HG03565 (cell line): ENCODE results near the gene RIMBP2.
"Not testable (repeated sequence)": the region's sequence is repeated elsewhere in the genome, so short reads cannot be mapped to it uniquely, and the experiment has no call there.

Source experiments
- ATAC-seq: cut with Tn5 transposase; IDR thresholded peaks from one replicate; pipeline ENCODE4 v1.9.1; 2021; ENCODE audit warnings: mild to moderate bottlenecking, moderate library complexity; ENCODE audit not compliant: unreplicated experiment

RIMBP2 gene

GRCh38 chr12:130661486-130662255 is 54.4 kb downstream of the RIMBP2 start:
- no peak for ATAC-seq

DNA sequence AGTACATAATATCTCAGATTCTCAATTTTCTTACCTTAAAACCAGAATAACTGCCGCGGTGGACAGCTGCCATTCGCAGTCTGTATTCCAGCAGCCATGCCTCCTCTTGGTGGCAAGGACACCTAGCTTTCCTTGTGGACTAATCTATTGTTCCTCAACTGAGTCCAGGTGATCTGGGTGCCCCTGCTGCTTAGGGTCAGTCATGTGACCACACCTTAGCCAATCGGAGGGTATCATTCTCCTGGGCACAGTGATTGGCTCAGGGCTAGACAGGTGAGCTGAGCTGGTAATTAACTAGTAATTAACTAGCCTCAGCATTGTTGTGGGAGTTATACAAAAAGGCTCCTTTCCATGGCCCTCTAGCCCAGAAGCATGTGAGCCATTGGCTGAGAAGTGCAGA is 55.0 kb downstream of the RIMBP2 start:
- no peak for ATAC-seq

GRCh38 chr12:130658145-130658911 is 57.8 kb downstream of the RIMBP2 start:
- no peak for ATAC-seq

DNA sequence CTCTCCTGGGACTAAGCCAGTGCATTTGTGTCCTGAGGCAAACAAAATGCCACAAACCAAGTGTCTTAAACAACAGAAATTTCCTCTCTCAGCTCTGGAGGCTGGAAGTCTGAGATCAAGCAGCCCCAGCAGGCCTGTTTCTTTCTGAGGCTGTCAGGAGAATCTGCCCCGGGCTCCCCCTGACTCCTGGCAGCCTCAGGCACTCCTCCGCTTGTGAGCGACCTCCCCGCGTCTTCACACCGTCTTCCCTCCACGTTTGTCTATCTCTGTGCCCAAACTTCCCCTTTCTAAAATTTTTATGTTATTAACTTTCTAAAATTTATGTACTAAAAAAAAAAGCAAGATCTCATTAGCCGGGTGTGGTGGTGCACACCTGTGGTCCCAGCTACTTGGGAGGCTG is 59.7 kb downstream of the RIMBP2 start:
- ATAC-seq, result no peak

GRCh38 chr12:130655881-130656280 is 60.2 kb downstream of the RIMBP2 start:
- ATAC-seq, result no peak

DNA sequence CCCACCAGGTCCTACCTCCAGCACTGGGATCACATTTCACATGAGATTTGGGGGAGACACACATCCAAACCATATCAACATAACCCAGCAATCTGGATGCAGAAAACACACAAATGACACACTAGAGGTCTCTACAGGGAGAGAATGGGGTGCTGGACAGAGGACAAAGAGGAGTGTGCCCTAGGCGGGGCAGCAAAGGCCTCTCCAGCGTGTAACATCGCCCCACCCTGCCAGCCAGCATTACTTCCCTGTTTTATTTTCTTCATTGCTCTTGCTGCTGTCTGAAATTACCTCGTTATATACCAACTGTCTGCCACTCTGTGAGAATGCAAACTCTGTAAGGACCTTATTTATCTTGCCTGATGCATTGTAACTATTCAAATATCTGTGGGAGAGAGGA is 61.1 kb downstream of the RIMBP2 start:
- no peak for ATAC-seq

DNA sequence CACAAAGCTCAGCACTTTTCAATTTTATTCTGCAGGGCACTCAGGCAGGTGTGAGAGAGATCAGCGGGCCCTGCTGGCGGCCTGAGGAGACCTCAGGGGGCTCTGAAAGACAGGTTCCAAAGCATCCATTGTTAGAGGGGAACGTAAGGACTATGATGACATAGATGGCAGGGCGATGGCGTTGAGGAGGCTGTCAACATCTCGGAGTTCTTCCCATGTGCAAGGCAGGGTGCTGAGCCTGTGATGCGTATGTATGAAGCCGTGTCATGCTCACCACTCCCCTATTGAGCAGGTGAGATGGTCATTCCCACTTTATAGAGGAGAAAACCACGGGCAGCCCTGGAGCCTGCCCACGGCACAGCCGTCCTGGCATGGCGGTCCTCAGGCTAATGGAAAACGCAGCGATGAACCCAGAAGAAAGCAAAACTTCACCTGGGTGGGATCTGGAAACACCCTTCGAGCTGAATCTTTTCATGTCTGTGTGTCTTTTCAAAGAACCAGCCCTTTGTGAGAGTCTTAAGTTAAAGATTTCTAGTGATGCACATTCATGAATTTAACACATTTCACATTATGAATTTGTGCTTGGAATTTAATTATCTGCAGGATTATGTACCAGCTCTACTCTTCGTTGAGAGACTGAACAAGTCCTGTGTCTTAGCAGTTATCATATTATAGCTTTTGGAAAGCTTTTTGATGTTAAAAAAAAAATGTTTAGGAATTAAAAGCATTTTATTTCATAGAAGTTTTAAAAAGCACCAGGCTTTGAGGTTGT is 64.7 kb downstream of the RIMBP2 start:
- no peak for ATAC-seq

GRCh38 chr12:130650131-130650530 is 66.0 kb downstream of the RIMBP2 start:
- ATAC-seq, result no peak

DNA sequence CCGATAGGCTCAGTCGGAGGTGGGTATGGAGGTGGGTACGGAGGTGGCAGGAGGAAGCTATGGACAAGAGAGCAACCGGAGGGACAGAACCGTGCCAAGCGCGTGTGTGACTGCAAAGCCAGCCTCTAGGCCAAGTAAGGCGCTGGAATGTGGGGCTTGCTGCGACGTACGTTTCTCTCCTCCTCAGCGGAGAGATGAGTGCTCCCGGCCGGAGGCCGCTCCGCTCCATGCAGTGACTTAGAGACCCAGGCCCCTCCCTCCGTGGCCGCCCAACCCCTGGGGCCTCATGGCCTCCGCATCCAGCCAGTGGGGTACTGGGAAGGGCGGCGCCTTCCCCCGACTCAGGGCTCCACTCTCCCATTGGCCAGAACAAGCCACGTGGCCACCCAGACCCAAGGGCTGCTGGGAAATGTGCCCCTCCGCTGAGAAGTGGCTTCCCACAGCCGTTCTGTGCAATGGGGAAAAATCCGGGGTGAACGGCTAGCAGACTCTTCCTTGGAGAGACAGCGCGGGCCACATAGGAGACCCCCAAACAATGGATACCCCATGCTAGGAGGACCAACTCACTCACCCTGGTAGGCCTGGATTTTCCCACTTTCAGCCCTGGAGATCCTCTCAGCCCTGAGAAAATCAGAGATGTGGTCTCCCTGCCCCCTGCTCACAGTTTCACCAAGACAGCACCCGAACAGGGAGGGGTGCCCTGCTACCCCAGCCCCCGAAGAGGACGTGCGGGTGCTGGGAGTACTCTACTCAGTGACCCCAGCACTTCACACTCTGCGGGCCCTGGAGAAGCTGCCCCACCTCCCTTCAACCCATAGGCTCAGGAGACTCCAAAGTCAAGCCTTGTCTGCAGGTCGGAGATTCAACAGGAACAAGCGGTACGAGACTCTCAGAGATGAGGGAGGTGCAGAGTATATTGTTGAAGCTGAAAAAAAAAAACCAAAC is 66.7 kb downstream of the RIMBP2 start:
- ATAC-seq, result no peak

DNA sequence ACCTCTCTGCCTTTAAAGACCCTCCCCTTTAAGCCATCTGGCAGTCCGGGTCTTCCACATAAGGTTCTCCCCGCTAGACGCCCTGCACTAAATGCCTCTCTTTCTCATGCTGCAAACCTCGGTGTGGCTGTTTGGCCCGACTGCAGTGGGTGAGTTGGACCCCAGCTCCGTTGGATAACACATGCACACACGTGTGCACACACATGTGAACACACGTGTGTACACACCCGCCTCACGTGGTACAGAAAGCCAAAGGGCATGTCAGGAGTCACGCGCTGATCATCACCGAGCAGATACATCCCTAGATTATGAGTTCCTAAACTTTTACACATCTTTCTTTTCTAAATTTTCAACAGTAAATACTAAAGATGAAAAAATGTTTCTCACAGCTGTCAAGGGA is 68.3 kb downstream of the RIMBP2 start:
- ATAC-seq, result no peak

DNA sequence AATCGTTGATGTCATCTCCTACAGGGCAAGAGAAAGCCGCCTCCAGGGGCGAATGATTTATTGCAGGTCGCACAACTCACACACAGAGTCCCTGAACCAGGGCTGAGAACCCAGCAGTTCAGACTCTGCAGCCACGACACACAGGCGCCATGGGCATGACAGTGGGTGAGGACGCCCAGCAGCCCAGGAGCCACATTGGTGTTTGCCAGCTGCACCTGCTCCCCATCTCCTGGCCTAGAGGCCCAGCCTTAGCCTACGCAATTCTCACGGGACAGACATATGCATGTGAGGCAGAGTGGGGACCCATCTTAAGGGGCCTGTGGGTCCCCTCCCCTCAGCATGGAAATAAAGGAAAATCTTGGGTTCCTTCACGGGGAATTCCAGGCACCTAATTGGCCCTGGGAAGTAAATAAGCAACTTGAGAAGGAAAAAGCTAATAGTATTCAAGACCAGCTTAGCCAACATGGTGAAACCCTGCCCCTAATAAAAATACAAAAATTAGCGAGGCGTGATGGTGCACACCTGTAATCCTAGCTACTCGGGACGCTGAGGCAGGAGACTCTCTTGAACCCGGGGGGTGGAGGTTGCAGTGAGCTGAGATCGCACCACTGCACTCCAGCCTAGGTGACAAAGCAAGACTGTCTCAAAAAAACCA is 69.3 kb downstream of the RIMBP2 start:
- ATAC-seq, result no peak

DNA sequence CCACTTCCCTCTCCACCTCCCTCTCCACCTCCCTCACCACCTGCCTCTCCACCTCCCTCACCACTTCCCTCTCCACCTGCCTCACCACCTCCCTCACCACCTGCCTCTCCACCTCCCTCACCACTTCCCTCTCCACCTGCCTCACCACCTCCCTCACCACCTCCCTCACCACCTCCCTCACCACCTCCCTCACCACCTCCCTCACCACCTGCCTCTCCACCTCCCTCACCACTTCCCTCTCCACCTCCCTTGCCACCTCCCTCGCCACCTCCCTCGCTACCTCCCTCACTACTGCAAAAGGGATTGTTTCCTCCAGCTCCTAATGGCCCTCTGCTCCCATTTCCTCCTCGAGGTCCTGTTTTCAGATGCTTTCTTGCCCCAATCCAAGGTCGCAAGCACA is 69.9 kb downstream of the RIMBP2 start:
- not testable (repeated sequence) for ATAC-seq

DNA sequence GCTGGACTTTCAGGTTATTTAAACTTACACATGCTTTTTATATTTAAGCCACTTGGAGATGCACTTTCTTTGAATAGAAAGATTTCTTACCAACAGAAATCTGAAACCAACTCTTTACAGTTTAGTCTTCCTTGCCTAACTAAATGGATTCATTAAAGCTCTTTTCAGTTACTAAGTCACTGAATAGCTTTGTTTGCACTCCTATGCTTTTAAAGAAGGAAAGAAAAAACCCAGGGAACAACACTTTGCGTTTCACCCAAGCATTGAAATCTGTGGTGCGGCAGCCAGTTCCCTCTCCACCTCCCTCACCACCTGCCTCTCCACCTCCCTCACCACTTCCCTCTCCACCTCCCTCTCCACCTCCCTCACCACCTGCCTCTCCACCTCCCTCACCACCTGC is 70.3 kb downstream of the RIMBP2 start:
- ATAC-seq, result no peak

GRCh38 chr12:130644566-130644965 is 71.5 kb downstream of the RIMBP2 start:
- ATAC-seq, result no peak

- ATAC-seq, result no peak
Observed at GRCh38 chr12:130644146-130644545, 72.0 kb downstream of the RIMBP2 start.

- ATAC-seq, result no peak
Observed at GRCh38 chr12:130642856-130643255, 73.2 kb downstream of the RIMBP2 start.

GRCh38 chr12:130641533-130642184 is 74.4 kb downstream of the RIMBP2 start:
- no peak for ATAC-seq

DNA sequence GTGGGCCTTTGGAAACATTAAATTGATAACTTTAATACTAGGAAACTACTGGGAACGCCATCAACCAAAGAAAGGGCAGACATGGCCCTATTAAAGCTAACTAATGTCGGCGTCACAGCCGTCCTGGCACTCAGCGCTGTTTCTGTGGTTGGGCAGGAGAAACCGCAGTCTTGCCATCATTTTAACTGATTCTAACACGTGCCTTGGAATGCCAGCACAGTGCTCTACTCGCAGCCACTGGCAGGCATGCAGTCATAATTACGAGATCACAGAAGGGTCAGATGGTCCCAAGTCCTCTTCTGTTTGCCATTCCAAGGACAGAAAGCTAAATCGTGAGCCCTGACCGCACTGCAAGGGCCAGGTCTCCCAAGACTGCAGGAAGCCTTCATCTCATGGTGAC is 75.2 kb downstream of the RIMBP2 start:
- no peak for ATAC-seq

DNA sequence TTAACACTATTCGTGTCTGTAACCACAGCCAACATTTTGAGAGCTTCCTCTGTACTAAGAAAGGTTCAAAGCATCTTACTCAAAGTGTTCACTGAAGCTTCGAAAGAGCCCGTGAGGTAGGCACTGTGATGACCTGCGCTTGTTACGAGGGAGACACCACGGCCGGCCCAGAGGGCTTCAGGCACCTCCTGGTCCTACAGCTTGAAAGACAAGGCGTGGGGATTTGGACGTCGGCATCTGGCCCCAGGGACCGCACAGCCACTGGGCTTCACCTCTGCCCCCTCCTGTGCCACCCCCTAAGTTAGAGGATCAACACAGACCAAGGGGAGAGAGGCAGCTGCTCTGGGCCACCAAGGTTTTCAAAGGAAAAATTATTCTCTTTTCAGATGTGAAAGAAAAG is 75.6 kb downstream of the RIMBP2 start:
- ATAC-seq, result no peak
